HG02588 (cell line): Measurements from ENCODE around the gene IL15.
"Not testable (repeated sequence)": the region's sequence is repeated elsewhere in the genome, so short reads cannot be mapped to it uniquely, and the experiment has no call there.

Experiments used
- ATAC-seq: cut with Tn5 transposase; IDR thresholded peaks from one replicate; pipeline ENCODE4 v1.9.1; 2021; ENCODE audit warnings: mild to moderate bottlenecking, moderate library complexity; ENCODE audit not compliant: unreplicated experiment

The IL15 gene

DNA sequence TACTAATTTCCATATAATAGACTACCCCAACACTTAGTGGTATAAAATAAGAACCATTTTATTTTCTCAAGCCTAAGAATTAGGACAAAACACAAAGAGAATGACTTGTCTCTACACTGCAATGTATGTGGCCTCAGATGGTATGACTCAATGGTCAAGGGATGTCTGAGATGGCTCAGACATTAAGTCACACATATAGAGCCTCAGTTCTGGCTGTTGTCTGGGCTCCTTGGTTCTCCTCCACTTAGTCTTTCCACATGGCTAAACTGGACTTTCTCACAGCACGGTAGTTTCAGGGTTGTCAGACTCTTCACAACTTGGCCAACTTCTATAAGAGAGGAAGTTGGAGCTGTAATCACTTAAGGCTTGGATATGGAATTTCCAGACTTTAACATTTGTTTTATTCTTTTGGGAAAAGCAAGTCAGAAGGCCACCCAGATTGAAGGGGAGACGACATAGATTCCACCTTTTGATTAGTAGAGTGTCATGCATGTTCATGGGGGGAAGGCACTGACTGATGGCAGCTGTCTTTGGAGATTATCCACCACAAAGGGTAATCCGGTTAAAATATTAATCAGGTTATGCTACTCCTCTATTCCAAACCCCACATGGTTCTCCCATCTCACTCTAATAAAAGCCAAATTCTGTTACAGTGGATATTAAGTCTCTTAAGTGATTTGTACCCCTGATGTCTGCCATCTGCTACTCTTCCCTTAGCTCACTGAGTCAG lies 9.4 kb downstream of the IL15 start:
- no peak for ATAC-seq

DNA sequence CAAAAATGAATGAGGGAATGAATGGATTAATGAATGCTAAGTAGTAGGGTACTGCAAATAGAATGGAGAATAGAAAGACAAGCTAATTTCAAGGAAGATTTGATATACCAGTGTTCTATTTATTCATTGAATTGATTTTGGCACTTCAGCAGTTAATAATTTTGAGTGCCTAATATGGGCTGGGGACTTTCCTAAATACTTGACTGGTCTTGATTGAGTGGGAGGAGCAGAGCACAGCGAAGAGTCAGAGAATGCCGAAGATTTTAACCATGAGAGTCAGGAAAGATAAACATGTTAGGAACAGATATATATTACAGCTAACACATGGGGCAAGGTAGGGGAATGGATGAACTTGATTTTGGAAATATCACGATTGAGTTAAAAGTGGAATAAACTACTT lies 10.6 kb downstream of the IL15 start:
- ATAC-seq = no peak

- ATAC-seq = no peak
Observed at GRCh38 chr4:141647966-141648365, 11.6 kb downstream of the IL15 start.

DNA sequence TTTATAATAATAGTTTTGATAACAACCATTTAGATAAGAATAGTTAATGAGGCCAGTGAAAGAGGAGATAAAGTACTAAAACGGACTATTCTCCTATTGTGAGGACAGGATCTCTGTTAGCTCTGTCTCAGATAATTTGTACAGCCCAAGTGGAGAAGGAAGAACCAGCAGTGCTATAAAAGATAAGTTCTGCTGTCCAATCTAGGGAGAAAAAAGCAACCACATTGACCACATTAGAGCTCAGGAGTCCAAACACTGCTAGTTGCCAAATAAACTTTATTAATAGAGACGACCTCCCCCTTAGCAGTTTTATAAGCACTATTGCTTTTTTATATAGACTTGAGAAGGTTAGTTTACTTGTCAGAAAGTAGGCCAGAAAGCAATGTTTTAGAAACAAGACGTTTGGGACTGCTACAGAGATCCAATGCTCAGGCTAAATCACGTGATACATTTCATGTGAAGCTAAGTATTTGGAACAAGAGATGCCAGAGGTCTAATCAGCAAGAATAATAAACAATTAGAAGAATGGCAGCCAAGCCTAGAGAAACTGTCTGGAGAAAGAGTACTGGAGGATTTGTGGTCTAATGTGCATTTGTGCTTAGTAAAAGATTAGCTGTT lies 15.9 kb downstream of the IL15 start:
- ATAC-seq = no peak

DNA sequence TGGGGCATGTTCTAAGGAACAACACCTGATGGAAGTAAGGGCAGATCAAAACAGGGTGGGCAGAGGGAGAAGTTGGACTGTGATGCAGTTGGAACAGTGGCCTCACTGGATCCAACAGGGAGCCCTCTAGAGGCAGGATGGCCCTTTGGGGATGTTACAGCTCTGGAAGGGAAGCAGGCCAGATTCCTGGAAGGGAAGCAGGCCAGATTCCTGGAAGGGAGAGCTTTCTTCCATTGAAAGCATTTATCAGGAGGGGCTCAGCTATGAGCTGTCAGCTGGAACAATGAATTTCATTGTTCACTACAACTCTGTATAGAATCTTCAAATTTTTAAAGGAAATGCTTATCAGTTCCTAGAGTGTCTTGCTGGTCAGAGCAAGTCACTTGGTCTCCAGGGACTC lies 17.7 kb downstream of the IL15 start:
- no peak for ATAC-seq

- ATAC-seq = no peak
Observed at GRCh38 chr4:141656031-141656430, 19.6 kb downstream of the IL15 start.

DNA sequence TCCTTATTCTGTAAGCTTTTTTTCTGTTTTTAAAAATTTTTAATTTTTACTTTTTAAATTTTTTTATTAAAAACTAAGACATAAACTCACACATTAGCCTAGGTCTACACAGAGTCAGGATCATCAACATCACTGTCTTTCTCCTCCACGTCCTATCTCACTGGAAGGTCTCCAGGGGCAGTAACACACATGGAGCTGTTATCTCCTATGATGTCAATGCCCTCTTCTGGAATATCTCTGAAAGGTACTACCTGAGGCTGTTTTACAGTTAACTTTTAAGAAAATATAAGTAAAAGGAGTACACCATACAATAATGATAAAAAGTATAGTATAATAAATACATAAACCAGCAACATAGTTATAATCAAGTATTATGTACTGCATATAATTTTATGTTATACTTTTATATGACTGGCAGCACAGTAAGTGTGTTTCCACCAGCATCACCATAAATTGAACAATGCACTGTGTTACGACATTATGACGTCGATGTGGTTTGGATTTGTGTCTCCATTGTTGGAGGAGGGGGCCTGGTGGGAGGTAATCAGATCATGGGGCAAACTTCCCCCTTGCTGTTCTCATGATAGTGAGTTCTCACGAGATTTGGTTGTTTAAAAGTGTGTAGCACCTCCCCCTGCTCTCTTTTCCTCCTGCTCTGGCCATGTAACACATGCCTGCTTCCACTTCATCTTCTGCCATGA lies 21.3 kb downstream of the IL15 start:
- no peak for ATAC-seq

GRCh38 chr4:141658309-141658708 lies 21.9 kb downstream of the IL15 start:
- no peak for ATAC-seq

GRCh38 chr4:141659539-141659938 lies 23.2 kb downstream of the IL15 start:
- peak; percentile 45 for ATAC-seq

GRCh38 chr4:141660880-141661279 lies 24.5 kb downstream of the IL15 start:
- ATAC-seq = no peak

- ATAC-seq = no peak
Observed at GRCh38 chr4:141668200-141668910, 32.0 kb downstream of the IL15 start.

- ATAC-seq = no peak
Observed at GRCh38 chr4:141669501-141669900, 33.1 kb downstream of the IL15 start.

DNA sequence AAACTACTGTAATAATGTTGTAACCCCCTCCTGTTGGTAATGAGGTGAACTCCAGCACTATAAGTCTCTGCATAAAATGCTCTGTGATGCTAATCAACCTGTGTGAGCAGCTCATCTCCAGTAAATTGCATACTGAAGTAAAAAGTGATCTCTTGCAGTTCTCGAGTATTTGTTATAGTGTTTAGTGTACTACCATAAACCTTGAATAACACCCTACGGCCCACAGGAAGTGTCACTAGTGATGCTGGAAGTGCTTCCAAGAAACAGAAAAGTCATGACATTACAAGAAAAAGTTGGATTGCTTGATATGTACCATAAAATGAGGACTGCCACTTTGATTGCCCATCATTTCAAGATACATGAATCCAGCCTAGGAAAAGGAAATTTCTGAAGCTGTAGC lies 39.0 kb downstream of the IL15 start:
- no peak for ATAC-seq

DNA sequence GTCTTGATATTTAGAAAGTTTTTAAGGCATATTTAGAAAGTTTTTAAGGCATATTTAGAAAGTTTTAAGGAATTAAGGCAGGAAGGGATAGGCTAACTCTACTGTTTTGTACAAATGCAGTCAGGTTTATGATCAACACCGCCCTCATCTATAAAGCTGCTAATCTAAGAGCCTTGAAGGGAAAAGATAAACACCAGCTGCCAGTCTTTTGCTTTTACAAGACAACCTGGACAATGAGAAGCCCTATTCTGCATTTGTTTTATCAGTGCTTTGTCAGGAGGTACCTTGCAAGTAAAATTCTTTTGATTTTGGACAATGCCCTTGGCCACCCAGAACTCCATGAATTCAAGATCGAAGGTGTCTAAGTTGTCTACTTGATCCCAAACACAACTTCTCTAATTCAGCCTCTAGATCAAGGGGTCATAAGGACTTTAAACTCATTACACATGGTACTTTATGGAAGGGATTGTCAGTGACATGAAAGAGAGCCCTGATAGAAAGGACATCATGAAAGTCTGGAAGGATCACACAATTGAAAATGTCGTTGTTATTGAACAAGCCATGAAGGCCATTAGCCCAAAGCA lies 39.8 kb downstream of the IL15 start:
- no peak for ATAC-seq

DNA sequence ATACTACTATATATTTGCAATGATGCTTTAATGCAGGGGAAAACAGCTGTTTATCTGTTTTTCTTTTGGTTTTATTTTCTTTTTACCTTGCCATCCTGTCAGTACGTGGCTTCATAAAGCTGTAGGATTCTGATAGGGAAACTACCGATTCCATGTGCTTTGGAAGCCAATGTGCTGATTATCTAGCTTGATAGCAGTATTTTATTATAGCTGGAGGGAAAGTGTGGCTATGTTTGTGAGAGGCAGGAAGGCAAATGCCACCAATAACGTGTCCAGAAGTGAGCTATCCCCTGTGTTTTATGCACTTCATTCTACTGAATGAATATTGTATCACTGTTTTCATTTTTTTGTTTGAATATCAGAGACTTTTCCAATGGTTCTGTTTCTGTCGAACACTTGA lies 43.7 kb downstream of the IL15 start:
- ATAC-seq = no peak

GRCh38 chr4:141684785-141685184 lies 48.4 kb downstream of the IL15 start:
- ATAC-seq = no peak

- ATAC-seq = no peak
Observed at GRCh38 chr4:141686146-141686775, 49.9 kb downstream of the IL15 start.

- ATAC-seq = no peak
Observed at GRCh38 chr4:141686879-141687278, 50.5 kb downstream of the IL15 start.

GRCh38 chr4:141689726-141690296 lies 53.4 kb downstream of the IL15 start:
- not testable (repeated sequence) for ATAC-seq

DNA sequence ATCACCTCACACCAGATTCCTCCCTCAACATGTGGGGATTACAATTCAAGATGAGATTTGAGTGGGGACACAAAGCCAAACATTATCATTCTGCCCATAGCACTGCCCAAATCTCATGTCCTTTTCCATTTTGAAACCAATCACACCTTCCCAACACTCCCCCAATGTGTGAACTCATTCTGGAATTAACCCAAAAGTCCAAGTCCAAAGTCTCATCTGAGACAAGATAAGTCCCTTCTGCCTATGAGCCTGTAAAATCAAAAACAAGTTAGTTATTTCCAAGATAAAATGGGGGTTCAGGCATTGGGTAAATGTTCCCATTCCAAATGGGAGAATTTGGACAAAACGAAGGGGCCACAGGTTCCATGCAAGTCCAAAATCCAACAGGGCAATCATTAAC lies 54.9 kb downstream of the IL15 start:
- ATAC-seq = not testable (repeated sequence)
